ENCODE results near the gene EEF1AKMT2.
"Not testable (repeated sequence)": the region's sequence is repeated elsewhere in the genome, so short reads cannot be mapped to it uniquely, and the experiment has no call there.

EEF1AKMT2 gene

DNA sequence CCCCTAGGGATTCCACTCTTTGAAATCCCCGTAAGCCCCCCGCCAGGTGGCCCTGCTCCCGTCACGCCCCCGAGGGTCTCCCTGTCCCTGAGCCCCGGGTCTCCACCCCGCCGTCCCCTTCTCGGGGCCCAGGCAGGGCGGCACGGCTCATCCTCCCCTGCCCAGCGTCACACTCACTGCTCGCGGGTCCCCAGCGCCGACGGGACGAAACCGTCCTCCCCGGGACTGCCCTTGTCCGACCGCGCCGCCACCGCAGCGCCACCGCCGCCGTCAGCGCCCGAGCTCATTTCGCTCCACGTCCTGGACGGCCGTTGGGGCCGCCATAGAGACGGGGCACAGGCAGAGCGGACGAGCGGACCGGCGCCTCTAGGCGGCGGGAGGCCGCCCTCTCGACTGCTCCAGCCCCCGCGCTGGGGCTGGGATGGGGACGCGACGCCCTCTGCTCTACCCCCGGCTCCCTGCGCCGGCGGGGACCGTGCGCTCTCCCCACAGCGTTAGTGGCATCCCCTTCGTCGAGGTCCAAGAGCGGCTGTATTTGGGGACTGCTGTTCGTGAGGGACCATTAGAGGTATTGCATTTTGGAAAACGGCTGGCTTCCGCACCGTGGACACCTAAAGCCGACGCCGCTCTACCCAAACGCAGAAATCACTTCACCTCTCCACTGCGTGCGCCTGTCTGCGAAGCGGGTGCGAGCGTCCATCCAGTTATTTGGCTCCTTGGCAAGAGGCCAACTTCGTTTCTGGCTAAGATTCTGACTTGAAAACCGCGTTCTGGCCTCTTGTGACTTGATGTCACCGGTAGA lies at the start of gene EEF1AKMT2:
Gene EEF1AKMT2 (minus strand): TSS at position 341 of the 802 bp plus-strand sequence. CDS start 54 bp downstream, at position 287.
- DNase-seq, result peak; percentile 88

DNA sequence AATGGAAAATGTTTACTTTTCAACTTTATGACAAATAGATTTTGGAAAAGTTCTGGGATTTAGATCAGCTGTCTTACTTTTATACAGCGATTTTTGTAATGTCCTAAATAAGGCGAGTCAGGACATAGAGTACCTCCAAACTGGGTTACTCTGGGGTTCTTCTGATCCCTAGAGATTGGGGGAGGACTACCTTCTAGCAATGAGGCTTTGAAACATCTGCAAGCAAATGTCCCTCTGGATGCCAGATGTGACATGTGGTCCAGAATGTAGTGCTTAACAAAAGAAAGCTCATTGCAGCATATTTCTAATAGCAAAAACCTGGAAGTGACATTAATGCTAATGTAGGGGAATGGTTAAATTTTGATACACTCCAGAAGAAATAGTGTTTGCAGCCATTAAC lies 46.0 kb upstream of the EEF1AKMT2 start:
- DNase-seq, result no peak

DNA sequence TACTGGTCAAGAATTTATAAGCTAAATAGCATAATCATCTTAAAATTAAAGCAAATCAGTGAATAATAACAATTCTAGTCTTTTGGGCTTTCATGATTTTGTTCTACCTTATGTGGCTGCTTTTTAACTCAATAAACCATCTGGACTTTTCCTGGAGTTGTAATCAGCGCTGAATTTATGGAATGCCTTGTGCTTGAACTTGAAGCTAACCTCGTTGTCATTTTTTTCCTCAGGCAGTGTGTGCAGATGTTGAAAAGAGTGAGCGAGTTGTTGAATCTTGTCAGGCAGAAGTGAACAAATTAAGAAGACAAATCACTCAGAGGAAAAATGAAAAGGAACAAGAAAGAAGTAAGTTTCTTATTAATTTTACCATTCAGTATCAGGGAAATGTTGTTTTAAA lies 39.4 kb upstream of the EEF1AKMT2 start:
- no peak for DNase-seq

DNA sequence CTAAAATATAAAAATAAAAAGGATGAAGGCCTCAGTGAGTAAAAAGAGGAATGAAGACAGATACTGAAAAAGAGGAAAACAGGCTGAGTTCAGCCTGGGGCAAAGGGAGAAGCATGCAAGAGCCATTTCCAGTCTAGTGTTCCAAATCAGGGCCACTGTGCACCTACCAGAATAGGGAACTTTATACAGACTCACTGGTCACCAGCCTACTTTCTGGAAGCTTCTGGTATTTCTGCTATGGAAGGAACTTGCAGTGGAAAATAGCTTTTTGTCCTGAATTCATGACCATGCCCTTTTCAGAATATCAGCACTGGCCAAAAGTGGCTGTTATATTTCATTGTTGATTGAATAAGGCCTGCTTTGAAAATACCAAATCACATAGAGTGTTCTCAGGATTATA lies 38.8 kb upstream of the EEF1AKMT2 start:
- DNase-seq, result no peak

DNA sequence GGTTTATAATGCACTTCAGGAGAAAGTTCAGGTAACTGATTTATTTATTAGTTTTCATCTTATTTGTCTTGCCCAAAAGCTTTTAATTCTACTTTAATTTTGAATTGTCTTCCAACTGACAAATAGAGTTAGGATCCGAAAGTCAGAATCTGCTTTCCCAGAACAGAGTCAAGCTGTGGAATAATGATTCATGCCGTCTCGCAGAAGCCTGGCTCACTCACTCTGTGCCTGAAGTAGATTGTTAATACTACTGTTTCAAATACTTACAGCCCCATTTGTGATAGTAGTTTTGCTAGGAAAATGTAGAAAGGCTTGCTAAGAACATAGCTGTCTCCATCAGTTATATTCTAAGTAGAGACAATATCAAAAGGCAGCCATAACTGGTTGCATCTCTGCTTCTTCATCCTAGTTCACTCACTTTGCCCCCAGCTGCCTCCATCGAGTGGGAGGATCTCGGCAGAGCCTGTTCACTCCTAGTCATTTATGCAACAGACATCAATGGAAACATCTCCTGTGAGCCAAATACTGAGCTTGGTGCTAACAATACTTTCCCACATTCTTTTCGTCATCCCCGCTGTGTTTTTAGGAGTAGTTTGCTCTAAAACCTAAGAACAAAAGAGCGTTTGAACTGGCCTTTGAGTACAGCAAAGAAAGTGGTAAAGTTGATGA lies 37.9 kb upstream of the EEF1AKMT2 start:
- DNase-seq, result no peak

DNA sequence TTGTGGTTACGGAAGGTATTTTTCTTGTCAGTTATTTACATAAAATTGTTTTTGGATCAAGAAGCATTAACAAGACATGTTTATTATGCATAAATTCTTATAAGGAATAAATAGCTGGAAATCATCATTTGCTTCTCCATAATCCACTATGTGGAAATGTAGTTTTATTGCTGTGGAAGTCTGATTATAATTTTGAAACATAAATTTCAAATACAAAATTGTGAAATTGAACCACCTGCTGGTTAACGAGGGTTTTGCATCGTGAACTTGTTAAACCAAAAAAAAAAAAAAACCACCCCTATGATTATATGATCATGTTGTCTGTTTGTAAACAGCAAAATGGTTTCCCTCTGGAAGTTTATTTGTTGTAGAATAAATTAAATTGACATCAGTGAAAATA lies 35.8 kb upstream of the EEF1AKMT2 start:
- peak; percentile 29 for DNase-seq

DNA sequence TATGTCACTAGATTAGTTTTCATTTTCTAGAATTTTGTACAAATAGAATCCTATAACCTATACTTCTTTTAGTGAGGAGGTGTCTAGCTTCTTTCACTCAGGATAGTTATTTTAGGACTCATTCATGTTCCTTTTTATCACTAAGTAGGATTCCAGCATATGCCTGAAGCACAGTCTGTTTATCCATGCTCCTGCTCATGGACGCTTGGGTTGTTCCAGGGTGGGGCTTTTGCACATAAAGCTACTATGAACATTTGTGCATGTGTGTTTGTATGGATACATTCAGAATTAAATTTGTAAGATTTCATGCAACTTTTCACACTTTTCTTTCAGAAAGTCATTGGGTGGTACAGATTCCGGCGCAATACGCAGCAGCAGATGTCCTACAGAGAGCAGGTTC lies 34.6 kb upstream of the EEF1AKMT2 start:
- DNase-seq, result no peak

DNA sequence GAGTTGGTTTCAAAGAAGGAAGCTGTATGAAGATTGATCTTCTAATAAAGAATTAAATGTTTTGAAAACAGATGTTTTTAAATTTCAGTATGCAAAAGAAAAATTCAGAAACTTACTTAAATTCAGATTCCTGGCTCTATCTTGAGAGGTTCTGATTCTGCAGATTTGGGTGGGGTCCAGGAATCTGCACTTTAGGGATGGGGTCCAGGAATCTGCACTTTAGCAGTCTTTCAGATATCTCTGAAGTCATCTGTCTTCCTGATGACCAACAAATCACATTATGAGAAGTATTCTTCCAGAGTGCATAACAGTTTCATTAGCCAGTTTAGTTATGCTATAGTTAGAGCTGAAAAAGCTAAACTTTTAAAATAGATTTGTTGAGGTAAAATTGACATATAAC lies 34.0 kb upstream of the EEF1AKMT2 start:
- DNase-seq, result no peak

DNA sequence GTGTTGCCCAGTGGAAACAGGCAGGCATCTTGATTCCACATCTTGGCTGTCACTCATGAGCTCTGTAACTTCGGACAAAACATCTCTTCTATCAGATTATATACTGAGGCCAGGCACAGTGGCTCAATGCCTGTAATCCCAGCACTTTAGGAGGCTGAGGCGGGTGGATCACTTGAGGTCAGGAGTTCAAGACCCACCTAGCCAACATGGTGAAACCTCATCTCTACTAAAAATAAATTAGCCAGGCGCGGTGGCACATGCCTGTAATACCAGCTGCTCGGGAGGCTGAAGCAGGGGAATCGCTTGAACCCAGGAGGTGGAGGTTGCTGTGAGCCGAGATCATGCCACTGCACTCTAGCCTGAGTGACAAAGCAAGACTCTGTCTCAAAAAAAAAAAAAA lies 33.2 kb upstream of the EEF1AKMT2 start:
- DNase-seq, result not testable (repeated sequence)

DNA sequence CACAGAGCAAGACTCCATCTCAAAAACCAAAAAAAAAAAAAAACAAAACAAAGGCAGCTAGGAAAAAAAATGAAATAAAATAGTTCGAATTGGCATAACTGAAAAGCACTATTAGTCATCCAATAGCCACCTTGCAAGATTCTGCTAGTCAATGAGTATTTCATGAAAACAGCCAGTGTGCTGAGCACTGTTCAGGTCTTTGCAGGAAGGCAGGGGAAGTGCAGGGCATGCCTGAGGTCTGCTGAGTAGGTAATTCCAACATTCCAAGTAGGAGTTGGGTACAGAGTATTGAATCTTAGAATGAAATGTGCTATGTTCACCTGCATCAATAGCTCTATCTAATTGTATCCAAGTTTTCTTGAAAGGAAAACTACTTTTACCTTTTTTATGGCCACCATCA lies 32.8 kb upstream of the EEF1AKMT2 start:
- DNase-seq, result no peak

DNA sequence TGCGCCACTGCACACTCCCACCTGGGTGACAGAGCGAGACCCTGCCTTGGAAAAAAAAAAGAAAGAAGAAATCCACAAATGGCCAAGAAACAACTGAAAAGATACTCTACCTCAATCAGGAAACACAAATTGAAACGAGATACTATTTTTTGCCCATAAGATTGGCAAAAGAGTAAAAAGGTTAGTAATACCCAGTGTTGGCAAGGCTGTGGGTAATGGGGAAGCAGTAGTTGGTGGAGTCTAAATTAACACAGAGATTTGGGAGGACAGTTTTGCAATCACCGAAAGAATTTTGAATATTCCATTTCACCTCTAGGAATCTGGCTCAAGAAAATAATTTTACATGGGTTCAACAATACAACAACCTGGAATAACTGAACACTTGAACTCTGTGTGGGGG lies 29.8 kb upstream of the EEF1AKMT2 start:
- no peak for DNase-seq

DNA sequence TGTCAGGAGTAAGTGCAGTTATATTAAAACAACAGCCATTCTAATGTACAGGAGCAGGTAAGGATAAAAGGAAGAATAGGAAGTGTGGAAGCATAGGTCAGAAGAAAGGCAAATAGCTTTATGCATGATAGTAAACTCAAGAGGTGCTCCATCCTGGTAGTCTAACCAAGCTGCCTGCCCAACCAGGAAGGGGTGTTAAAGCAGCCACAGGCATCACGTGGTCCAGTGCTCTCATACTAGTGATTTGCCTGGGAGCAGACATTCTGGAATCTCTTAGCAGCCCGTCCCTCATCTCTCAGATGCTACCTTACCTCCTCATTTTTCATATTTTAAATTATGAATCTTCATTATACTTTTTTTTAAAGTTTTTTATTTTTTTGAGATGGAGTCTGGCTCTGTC lies 28.4 kb upstream of the EEF1AKMT2 start:
- no peak for DNase-seq

DNA sequence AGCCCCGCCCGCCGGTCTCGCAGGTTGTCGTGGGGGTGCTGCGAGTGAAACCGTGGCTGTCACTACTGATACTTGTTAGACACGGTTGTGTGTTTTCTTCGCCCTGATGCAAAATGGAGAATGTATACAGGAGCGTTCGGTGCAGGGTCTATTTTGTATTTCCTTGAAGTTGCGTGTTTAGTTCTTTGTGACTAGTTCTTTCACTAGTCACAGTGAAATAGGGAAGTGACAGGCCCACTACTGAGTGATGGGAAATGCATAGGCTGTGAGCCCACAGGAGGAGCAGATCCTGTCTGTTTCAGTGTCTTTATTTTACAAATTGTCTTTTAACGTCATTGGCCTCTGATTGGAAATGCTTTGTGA lies 10.6 kb upstream of the EEF1AKMT2 start:
- peak; percentile 8 for DNase-seq

DNA sequence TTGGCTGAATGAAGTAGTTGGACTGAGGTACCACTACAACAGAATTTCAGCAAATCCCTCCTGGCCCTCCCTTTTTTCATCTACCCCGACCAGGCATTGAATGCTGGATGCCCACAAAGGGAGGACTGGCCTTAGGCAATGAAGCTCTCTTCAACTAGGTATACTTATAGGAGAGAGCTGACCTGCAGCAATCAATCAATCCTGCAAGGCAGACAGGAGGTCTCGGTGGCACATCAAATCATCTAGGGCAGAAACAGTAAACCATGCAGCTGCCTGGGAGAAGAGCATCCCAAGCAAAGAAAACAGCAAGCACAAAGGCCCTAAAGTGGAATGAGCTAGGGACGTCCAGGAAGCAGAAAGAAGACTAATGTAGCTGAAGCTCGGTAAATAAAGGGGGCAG lies 7.5 kb upstream of the EEF1AKMT2 start:
- no peak for DNase-seq

DNA sequence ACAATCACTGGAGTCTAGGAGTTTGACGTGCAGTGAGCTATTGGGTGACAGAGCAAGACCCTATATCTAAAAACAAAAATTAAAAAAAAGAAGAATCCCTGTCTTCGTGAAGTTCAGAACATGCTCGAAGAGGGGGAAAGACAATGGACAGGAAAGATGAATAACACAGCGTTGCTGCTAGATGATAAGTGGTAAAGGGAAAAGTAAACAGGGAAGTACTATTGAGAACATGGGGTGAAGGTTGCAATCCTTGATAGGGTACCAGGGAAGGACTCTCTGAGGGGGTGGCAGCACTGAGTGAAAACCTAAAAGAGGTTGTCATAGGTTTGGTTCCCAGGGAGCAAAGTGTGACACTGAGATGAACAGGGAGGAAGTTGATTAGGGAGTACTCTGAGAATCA lies 7.1 kb upstream of the EEF1AKMT2 start:
- DNase-seq, result no peak

DNA sequence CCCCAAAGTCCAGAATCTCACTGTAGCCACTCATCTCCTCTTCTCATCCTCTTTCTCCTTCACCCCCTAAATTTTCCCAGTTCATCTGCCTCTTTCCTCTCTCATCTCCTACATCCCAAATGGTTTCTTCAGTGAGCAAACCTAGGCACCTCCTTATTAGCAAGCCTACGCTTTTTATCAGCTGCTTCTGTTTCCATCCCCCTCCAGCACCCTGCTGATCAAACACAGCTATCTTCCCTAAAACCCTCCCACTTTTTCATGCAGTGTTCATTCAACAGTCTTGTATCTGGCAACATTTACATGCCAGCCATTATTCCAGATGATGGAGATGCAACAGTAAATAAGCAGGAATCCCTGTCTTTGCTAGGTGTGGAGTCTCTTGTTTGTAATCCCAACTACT lies 6.7 kb upstream of the EEF1AKMT2 start:
- DNase-seq, result no peak

DNA sequence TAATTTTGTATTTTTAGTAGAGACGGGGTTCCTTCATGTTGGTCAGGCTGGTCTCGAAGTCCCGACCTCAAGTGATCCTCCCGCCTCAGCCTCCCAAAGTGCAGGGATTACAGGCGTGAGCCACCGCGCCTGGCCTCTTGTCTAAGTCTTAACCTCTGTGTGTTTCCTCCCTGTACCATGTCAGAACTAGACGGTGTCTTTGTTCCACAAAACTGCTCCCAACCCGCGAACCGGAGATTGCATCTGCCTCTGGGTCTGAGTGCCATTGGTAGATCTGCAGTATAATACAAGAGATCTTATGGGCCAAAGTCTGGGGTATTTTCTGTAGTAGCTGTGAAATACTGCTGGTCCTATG lies 1.3 kb upstream of the EEF1AKMT2 start:
- DNase-seq, result no peak

DNA sequence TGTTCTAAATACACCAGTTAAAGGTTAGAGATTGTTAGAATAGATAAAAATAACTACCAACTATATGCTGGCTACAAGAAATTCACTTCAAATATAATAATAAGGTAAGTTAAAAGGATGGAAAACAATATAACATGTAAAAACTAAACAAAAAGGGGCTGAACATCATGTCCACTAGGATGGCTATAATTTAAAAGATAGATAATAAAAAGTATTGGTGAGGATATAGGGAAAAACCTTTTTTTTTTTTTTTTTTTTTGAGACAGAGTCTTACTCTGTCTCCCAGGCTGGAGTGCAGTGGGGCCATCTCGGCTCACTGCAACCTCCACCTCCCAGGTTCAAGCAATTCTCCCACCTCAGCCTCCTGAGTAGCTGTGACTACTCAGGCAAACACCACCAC lies 8.8 kb downstream of the EEF1AKMT2 start:
- DNase-seq, result not testable (repeated sequence)

DNA sequence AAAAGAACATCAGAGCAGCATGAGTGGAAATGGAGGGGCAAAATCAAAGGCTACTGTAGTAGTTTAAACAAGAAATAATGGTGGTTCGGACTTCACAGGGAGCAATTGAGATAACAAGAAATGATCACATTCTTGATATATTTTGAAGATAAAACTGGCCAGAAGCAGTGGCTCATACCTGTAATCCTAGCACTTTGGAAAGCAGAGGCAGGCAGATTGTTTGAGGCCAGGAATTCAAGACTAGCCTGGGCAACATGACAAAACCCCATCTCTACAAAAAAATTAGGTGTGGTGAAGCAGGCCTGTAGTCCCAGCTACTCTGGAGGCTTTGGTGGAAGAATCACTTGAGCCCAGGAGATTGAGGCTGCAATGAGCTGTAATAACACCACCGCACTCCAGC lies 22.9 kb downstream of the EEF1AKMT2 start:
- no peak for DNase-seq

DNA sequence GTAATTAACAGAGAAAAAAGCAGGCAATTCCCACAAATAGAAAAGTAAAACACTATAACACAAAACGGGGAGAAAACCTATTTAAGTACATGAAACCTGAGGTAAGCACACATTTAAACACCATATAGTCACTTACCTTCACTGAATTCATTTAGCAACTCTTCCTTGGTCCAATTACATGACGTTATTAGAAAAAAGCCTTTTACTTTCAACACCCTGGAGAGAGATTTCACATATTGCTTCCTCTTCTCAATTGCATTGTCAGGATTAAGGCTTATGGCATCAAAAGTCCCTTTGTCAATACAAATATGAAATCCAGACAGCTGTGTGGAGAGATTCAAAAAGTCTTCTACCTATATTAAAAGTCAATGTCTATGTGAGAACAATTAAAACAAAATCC lies 26.4 kb downstream of the EEF1AKMT2 start:
- DNase-seq, result no peak

DNA sequence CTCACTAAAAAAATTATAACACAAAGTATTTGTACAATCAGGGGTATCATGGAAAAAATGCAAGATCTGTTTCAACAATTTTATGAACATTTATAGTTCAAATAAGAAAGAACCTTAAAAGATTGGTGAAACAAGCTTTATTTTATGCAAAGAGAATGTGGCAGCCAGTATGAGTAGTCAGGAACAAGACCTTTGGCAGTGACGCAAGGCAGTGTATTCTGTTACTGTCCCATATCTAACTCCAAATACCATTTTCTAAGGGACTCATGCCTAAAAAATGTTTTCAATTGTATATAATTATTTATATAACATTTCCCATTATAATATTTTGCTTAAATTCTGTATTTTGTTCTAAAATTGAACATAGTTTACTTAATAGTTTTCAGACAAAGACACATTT lies 28.4 kb downstream of the EEF1AKMT2 start:
- DNase-seq, result no peak

DNA sequence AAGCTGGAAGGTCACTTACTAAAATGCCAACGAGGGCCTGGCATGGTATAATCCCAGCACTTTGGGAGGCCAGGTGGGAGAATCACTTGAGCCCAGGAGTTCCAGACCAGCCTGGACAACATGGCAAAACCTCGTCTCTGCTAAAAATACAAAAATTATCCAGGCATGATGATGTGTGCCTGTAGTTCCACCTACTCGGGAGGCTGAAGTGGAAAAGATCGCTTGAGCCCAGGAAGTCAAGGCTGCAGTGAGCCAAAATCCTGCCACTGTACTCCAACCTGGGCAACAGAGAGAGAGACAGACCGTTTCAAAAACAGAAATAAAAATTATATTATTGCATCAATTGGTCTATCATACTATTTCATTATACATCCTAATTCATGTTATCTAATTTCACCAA lies 29.4 kb downstream of the EEF1AKMT2 start:
- no peak for DNase-seq

DNA sequence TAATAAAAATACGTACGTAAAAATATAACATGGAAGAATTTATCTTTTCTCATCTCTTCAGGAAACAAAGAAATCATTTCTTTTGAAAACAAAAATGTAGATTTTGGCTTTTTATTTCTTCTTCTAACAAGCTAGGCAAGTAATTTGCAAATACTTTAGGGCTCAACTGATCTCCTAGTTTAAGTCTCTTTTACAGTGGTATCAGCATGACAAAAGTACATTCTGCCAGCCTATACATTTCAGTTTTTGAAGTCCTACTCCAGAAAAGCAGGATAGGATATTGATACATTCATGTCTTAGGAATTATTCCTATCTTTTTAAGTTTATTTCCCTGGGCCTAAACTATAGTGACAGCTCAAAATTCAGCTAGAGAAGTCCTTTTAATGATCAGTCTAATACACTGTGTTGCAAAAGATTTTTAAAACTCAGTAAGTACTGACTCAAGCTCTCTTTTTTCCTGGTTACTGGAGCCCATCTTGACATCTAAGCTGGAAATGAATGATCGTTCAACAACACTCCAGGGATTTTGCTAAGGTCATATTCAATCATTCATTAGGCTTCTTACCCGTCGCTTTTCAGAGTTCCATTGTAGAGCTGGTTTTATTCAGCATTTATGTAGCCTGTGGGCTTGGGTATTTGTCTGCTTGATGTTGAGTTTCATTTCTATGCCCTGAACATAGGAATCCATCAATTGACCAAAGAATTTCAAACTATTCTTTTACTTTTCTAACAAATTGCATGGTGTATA lies 35.4 kb downstream of the EEF1AKMT2 start:
- DNase-seq, result no peak

DNA sequence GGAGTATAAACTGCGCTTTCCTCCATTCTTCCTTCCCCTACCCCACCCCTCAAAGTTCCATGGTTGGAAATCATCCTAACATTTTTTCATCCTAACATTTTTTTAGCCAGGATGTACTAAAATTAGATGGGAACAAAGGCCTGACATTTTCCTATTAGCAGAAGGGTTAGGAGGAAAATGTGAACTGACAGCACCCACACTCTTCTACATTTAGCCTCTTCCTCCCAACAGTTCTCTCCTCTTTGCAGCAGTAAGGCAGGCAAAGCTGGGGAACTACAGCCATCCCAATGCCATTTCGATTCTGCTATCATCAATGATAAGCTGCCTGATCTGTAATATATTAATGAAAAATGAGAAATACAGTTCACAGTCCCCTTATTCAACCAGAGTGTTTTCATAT lies 36.1 kb downstream of the EEF1AKMT2 start:
- no peak for DNase-seq
